C4-2B (cell line): ENCODE results near the gene RSPO3.

ENCODE experiments used
- ZFX ChIP-seq: fragments of 450-650 bp; IDR thresholded peaks from 2 replicates; pipeline ENCODE4 v1.6.1; 2017
- TF ChIP-seq, protein P1 (sequence below): fragments of 450-650 bp; conservative IDR thresholded peaks from 2 replicates; pipeline ENCODE4 v1.5.1; 2017; ENCODE audit warnings: mild to moderate bottlenecking

GRCh38 chr6:127185437-127185995 is 67.0 kb downstream of the RSPO3 start:
- TF ChIP-seq, protein P1, sequence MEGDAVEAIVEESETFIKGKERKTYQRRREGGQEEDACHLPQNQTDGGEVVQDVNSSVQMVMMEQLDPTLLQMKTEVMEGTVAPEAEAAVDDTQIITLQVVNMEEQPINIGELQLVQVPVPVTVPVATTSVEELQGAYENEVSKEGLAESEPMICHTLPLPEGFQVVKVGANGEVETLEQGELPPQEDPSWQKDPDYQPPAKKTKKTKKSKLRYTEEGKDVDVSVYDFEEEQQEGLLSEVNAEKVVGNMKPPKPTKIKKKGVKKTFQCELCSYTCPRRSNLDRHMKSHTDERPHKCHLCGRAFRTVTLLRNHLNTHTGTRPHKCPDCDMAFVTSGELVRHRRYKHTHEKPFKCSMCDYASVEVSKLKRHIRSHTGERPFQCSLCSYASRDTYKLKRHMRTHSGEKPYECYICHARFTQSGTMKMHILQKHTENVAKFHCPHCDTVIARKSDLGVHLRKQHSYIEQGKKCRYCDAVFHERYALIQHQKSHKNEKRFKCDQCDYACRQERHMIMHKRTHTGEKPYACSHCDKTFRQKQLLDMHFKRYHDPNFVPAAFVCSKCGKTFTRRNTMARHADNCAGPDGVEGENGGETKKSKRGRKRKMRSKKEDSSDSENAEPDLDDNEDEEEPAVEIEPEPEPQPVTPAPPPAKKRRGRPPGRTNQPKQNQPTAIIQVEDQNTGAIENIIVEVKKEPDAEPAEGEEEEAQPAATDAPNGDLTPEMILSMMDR: no peak
- TF ChIP-seq ZFX: no peak
